GM18526 (cell line): ENCODE measurements around the gene TMEM175.

Experiments
- POLR2A ChIP-seq: IDR thresholded peaks from 3 replicates; pipeline ENCODE4 v1.6.1; 2011; ENCODE audit not compliant: insufficient read length; ENCODE audit errors: extremely low read depth

TMEM175 gene

GRCh38 chr4:924107-925096, 7.9 kb upstream of the TMEM175 start:
- TF ChIP-seq POLR2A = no peak

DNA sequence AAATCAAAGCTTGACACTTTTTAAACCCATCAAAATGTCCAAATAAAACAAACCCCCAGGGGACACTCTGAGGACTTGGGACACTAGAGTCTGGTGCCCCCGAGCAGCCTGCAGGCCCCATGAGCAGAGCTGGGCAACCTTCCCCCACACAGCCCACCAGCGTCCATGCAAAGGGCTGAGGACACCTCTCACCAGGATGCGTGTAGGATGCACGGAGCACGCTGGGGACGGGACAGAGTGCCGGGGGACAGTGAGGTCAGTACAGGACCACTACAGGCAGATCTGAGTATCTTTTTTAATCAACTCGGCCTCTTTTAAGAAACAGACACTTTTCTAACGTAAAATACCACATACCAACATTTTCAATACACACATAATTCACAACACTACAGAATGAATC, 7.1 kb upstream of the TMEM175 start:
- no peak for TF ChIP-seq POLR2A

- no peak for TF ChIP-seq POLR2A
These were observed 6.3 kb upstream of the TMEM175 start for GRCh38 chr4:925771-926500.

DNA sequence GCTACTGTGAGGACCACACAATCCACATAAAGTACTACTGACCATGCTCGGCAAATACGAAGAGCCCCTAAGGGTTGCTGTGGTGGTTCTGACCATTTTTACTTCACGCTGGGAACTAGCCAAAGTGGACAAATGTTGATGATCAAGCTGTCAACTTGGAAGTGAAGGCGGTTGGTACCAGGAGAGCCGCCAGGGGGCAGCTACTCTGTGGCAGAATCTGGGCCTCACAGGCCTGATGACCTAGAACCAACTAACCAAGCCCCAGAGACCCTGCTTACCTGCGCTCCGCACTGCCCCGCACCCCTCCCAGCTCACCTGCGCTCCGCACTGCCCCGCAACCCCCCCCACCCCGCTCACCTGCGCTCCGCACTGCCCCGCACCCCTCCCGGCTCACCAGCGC, 5.7 kb upstream of the TMEM175 start:
- TF ChIP-seq POLR2A = no peak

DNA sequence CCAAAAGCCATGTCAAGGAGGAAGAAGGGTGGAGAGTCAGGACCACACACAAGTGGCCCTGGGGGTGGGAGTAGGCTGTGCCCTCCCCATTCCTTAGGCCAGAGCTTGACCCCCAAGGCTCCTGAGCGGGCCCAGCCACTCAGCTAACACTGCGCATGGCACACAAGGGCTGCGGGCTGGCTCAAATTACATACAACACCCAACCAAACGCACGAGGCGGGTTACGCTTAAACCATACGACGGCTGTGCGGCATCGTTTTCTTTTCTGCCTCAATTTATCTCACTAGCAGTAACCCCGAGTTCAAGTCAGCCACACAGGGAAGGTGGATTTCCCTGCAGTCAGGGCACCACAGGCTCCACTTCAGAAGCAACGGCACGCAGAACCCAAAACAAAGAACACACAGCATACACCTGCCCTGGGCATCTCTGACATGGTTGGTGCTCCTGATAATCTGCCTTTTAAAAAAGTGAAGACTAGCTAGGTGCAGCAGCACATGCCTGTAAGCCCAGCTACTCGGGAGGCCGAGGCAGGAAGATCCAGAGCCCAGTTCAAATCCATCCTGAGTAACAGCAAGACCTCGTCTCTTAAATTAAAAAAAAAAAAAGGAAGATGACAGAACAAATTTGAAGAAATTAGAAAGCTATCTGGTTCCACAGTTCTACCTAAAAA, 3.0 kb upstream of the TMEM175 start:
- TF ChIP-seq POLR2A = no peak

GRCh38 chr4:930028-930551, 2.2 kb upstream of the TMEM175 start:
- no peak for TF ChIP-seq POLR2A

- no peak for TF ChIP-seq POLR2A
These were observed 1.4 kb upstream of the TMEM175 start for GRCh38 chr4:930827-931193.

DNA sequence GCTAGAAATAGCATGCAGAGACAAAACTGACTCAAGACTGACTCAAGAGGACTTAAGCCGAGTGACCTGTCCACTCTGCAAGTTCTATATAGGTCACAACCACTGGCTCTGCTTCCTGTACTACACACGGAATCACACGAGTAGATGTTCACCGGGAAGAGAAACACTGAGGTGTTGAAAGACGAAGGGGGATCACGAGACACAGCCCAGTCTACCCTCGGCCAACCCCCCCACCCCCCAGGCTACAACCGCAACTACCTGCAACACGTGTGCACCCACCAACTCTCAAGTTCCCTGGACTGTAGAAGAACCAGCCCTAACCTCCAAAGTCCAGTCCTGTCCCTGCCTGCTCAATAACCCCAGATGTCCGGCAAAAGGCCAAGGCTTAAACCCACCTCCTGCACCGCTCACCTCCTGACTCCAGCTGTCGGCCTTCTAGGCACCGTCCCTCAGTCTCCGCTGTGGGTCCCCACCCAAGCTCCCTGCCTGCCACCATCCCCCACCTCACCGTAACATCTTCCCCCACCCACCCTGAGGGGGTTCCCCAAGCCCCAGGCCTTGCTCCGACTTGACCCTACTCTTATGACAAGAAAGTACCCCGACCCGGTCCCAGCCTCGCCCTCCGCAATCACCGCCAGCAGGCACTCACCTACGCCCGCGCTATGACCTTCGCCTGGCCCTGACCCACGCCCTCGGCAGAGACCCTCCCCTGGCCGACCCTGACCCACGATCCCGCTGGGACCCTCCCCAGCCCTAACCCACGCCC, 883 bp upstream of the TMEM175 start:
- no peak for TF ChIP-seq POLR2A

DNA sequence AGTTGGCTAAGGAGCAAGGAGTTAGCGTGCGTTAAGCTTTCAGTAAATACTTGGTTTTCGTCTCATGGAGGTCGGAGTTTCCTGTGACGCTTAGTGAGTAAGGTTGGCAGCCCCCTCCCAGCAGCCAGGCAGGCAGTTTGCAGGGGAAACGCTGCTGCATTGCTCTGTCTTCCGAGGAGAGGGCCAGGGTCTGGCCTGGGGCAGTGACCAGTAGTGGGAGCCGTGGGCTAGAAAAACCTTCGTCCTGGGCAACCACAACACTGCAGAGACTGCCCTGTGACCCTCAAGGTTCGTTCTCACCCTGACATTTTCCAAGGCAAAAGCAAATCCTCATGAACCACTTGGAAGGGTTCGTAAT, 432 bp downstream of the TMEM175 start:
- TF ChIP-seq POLR2A = no peak

DNA sequence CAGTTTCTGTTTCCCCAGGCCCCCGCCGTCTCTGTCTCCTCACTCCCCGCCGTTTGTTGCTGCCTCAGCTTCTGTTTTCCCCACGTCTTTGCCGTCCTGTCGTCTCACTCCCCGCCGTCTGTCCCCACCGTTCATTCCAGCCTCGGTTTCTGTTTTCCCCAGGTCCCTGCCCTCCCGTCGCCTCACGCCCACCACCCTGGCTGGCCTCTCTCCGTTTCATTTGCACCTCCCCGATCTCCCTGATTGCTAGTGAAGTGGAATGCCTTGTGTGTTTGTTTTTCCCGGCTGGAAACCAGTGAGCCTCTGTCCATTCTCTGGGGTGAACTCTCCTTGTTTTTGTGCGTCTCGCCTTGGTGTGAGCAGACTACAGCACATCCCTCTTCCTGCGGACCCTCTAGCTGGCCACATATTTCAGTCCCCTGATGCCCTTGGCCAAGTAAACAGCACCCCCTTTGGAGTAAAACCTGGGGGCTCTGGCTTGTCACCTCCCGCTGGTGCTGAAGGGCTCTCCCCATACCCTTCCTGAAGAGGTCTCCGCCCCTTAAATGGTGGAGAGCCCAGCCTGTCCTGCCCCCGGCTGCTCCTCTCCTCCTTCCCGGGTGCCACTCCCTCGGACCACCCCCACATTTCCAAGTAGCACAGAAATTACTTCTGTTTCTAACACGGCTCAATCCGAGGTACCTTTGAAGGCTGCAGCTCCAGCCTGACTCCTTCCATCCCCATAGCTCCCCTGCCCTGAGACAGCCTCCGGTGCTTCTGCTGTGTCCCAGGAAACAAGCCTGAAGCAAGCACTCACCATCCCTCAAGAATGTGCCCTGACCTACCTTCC, 13.2 kb downstream of the TMEM175 start:
- TF ChIP-seq POLR2A = no peak

DNA sequence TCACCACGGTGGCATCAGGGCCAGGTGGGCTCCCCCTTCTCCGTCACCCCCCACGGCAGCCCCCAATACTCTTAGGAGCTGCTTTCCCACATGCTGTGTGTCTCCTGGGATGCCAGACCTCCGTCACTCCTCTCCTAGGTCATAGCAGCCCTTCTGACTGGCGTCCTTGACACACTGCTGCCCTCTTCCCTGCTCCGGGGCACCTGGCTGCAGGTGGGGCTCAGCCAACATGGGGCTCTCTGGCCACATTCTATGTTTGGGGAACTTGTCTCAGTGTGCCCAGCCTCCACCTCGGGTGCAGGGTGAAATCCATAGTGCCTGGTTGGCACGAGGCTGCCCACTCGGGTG, 13.8 kb downstream of the TMEM175 start:
- no peak for TF ChIP-seq POLR2A

- no peak for TF ChIP-seq POLR2A
These were observed 14.5 kb downstream of the TMEM175 start for GRCh38 chr4:946517-947471.

DNA sequence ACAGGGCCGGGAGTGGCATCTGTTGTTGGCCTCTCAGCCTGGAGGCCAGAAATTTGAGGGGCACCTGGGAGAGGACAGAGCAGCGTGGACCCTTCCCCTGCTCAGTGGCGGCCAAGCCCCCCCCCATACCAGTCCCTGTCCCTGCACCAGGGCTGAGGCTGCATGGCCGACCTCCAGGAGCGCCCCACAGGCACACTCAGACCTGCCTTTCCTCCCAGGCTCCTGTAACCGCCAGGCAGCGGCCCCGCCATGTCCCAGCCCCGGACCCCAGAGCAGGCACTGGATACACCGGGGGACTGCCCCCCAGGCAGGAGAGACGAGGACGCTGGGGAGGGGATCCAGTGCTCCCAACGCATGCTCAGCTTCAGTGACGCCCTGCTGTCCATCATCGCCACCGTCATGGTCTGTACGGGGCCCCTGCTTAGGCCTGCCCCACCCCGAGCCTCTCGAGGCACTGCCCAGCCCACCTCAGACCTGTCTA, 15.3 kb downstream of the TMEM175 start:
- TF ChIP-seq POLR2A = no peak
